ENCODE data around the gene COLEC11.

The COLEC11 gene

DNA sequence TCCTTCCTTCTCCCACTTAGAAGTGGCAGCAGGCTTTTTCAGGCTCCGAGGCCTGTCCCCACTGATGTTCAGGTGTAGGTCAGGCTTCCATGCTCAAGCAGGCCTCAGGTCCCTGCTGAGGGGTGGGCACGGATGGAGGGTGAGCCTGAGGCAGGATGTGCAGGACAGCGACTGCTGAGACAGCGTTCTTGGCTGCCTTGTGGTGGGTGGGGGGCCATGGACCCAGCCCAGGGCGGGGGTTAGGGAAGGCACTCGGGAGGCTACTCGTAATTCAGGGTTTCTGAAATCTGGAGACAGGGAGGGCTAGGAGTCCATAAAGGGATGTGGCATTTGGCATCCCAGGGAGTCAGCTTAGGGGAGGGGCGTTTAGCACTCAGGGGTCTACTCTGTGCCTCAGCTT is 30.3 kb downstream of the COLEC11 start:
- TF ChIP-seq, protein P1, sequence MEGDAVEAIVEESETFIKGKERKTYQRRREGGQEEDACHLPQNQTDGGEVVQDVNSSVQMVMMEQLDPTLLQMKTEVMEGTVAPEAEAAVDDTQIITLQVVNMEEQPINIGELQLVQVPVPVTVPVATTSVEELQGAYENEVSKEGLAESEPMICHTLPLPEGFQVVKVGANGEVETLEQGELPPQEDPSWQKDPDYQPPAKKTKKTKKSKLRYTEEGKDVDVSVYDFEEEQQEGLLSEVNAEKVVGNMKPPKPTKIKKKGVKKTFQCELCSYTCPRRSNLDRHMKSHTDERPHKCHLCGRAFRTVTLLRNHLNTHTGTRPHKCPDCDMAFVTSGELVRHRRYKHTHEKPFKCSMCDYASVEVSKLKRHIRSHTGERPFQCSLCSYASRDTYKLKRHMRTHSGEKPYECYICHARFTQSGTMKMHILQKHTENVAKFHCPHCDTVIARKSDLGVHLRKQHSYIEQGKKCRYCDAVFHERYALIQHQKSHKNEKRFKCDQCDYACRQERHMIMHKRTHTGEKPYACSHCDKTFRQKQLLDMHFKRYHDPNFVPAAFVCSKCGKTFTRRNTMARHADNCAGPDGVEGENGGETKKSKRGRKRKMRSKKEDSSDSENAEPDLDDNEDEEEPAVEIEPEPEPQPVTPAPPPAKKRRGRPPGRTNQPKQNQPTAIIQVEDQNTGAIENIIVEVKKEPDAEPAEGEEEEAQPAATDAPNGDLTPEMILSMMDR (IDR thresholded peaks at IDR 0.05; ENCODE audit: low read depth, low read length, missing control alignments): no peak
- no peak for DNase-seq (ENCODE audit: extremely low read depth, low read depth)
- no peak overlapping the region for H3K4me3 ChIP-seq (replicated peaks; ENCODE audit: low read depth, low read length)

DNA sequence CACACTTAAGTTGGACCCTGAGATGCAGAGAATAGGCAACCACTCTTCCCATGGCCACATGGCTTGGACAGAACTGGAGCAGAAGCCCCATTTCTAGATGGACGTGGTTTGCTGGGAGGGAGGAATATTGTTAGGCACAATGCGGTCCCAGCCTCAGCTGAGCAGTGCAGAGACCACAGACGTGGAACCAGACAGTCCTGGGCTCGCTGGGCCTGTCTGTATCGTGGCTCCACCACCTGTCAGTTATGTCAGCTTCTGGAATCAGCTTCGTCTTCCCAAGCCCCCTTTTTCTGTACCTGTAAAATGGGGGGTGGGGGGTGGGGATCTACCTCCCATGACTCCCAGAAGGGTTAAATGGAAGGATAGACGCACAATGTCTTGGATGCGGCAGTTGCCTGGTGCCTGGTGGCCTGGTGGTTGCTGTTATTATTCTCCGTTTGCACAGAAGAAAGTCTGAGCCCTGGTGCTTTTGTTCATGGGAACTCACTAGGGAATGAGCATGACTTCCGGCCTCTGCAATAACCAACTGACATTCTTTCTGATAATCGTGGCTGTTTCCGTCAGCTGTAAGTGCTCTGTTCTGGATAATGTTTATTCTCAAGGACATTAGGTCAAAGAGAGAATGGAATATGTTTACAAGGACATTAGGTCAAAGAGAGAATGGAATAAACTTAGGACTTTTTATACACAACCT is 31.4 kb downstream of the COLEC11 start:
- TF ChIP-seq, protein P1 (IDR thresholded peaks at IDR 0.05; ENCODE audit: low read depth, low read length, missing control alignments): no peak
- no peak overlapping the region for H3K4me3 ChIP-seq (replicated peaks; ENCODE audit: low read depth, low read length)
- DNase-seq (ENCODE audit: extremely low read depth, low read depth): no peak

DNA sequence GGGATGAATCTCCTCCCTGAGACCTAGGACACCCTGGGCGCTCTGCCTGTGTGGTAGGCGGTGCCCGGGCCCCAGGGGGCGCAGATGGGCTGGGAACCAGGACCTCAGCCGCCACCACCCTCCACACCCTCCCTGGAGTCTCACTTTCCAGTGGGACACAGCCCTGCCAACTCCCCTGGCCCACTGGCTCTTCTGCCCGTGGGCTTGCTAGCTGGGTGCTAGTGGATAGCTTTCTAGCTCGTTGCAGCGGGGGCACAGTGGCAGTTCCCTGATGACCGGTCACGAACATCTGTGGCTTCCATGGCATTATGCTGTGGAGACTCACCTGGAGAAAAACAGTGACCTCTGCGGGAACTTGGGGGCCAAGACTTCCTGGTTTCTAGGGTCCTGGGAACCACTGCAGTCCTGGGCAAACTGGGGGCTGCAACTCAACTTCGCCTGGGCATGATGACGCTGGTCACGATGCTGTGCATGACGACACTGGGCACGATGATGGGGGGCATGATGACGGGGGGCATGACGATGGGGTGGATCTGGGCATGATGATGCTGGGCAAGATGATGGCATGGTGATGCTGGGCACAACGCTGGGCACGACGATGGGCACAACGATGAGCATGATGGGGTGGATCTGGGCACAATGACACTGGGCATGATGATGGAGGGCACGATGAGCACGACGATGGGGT is 32.0 kb downstream of the COLEC11 start:
- TF ChIP-seq, protein P1 (IDR thresholded peaks at IDR 0.05; ENCODE audit: low read depth, low read length, missing control alignments): peak; percentile 31
- DNase-seq (ENCODE audit: extremely low read depth, low read depth): no peak
- H3K4me3 ChIP-seq (replicated peaks; ENCODE audit: low read depth, low read length): no peak overlapping the region

DNA sequence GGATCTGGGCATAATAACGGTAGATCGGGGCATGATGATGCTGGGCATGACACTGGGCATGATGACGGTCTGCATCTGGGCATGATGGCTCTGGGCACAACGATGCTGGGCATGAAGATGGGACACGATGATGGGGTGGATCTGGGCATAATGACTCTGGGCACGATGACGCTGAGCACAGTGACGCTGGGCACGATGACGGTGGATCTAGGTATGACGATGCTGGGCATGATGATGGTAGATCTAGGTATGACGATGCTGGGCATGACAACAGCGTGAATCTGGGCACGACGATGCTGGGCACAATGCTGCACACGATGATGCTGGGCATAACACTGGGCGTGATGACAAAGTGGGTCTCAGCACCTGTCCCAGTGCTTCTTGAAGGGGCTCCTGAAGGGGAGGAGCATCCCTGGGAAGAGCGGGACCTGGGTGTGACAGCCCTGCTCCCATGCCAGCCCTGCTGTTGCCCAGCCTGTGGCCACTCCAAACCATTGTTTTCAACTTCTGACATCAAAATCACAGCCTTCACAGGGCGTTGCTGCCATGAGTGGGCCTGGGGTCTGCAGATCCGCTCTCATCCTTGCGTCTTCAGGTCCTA is 32.7 kb downstream of the COLEC11 start:
- TF ChIP-seq, protein P1 (IDR thresholded peaks at IDR 0.05; ENCODE audit: low read depth, low read length, missing control alignments): no peak
- H3K4me3 ChIP-seq (replicated peaks; ENCODE audit: low read depth, low read length): no peak overlapping the region
- DNase-seq (ENCODE audit: extremely low read depth, low read depth): no peak

DNA sequence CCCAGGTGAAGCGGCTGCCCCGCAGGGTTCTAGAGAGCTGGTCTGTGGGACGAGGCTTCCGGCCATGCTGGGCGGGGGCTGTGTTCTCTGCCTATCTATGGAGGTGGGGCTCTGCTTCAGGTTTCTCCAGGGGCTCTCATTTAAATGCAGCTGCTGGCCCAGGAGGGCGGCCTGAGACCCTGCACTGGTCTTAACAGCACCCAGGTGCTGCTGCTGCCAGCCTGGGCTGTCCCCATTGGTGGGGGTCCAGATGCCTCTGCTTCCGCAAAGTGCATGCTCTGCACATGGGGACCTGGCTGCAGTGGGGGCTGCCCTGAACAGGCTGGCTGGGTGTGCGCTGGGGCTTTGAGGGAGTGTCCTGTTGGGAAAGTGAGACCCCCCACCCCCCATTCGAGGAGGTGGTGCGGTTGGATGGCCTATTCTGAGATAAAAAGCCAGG is 33.3 kb downstream of the COLEC11 start:
- H3K4me3 ChIP-seq (replicated peaks; ENCODE audit: low read depth, low read length): no peak overlapping the region
- TF ChIP-seq, protein P1 (IDR thresholded peaks at IDR 0.05; ENCODE audit: low read depth, low read length, missing control alignments): no peak
- DNase-seq (ENCODE audit: extremely low read depth, low read depth): no peak

DNA sequence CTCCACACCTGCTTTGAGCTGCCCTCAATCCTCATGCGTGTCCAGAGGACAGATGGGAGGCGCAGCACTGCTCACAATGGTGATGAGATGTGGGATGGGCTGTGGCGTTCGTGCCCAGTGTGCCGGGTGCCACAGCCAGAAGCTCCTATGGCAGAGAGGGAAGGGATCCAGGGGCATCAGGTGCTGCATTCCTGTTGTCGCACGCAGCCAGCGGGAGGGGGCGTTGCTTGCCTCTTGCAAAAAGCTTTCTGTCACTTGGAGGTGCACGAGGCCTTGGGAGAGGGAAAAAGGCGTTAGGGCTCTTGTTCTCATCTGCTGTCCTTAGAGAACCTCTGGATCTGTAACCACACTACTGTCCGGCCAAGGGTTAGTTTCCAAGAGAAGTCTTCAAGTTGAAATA is 33.9 kb downstream of the COLEC11 start:
- DNase-seq (ENCODE audit: extremely low read depth, low read depth): no peak
- no peak overlapping the region for H3K4me3 ChIP-seq (replicated peaks; ENCODE audit: low read depth, low read length)
- TF ChIP-seq, protein P1 (IDR thresholded peaks at IDR 0.05; ENCODE audit: low read depth, low read length, missing control alignments): peak; percentile 29
